Osteoblast (primary cell): ENCODE data around the gene SERPINA6. TPM values are rescaled to one million over a fixed set of nuclear protein-coding genes. Genes with fewer than 3 reads are reported as not detected.

Experiments used
- DNase-seq: peaks from one replicate; pipeline ENCODE4 v3.0.0; 2011; ENCODE audit warnings: low spot score, mixed read lengths; ENCODE audit not compliant: insufficient read length; ENCODE audit errors: missing footprints
- H2AFZ ChIP-seq: 2 replicates; pipeline ENCODE4 v1.6.0; 2011; ENCODE audit warnings: mild to moderate bottlenecking, low read length
- H3K27ac ChIP-seq: 2 replicates; pipeline ENCODE4 v1.5.1; 2011; ENCODE audit warnings: mild to moderate bottlenecking, low read depth, low read length, moderate library complexity
- H3K27me3 ChIP-seq: 2 replicates; pipeline ENCODE4 v1.6.0; 2012; ENCODE audit warnings: mild to moderate bottlenecking, control low read depth, inconsistent platforms, low read length, moderate library complexity; ENCODE audit not compliant: insufficient read depth
- H3K36me3 ChIP-seq: 2 replicates; pipeline ENCODE4 v1.5.1; 2011; ENCODE audit warnings: mild to moderate bottlenecking, low read length, control low read depth, moderate library complexity; ENCODE audit not compliant: insufficient read depth
- H3K4me1 ChIP-seq: 2 replicates; pipeline ENCODE4 v1.5.1; 2011; ENCODE audit warnings: mild to moderate bottlenecking, low read length, control low read depth, moderate library complexity; ENCODE audit not compliant: insufficient read depth
- H3K4me2 ChIP-seq: 2 replicates; pipeline ENCODE4 v1.6.0; 2011; ENCODE audit warnings: mild to moderate bottlenecking, low read length; ENCODE audit not compliant: insufficient read depth
- H3K4me3 ChIP-seq: fragments of 200-600 bp; sonication (generic); 3 replicates; pipeline ENCODE4 v1.5.1; 2012; ENCODE audit warnings: mild to moderate bottlenecking, low read length, inconsistent platforms; ENCODE audit not compliant: insufficient read depth
- H3K79me2 ChIP-seq: 2 replicates; pipeline ENCODE4 v1.6.0; 2012; ENCODE audit warnings: mild to moderate bottlenecking, low read length, control low read depth, inconsistent platforms; ENCODE audit not compliant: insufficient read depth
- H3K9me3 ChIP-seq: 2 replicates; pipeline ENCODE4 v1.5.1; 2011; ENCODE audit warnings: low read depth, low read length, control low read depth
- H4K20me1 ChIP-seq: 2 replicates; pipeline ENCODE4 v1.6.0; 2012; ENCODE audit warnings: mild to moderate bottlenecking, low read length, control low read depth; ENCODE audit not compliant: insufficient read depth
- CTCF ChIP-seq: IDR thresholded peaks from 2 replicates; pipeline ENCODE4 v1.5.1; 2011; ENCODE audit warnings: mild to moderate bottlenecking, low read depth, low read length, moderate library complexity; ENCODE audit errors: extremely low read depth
- total RNA-seq: library from RNA; depleted of rRNA; stranded (reverse); fragments of >200 nt; gene quantifications from 2 replicates; pipeline ENCODE4 v1.2.3, GENCODE V29; 2012

The SERPINA6 gene
- total RNA-seq, 1 donor: not detected

- no peak for TF ChIP-seq CTCF
- H3K4me3 ChIP-seq: no peak overlapping the region
- H3K36me3 ChIP-seq: no peaks in the 10 kb centered on the region
- H2AFZ ChIP-seq: no peak overlapping the region
- peaks cover 16% of the 10 kb centered on the region for H3K4me1 ChIP-seq
- H4K20me1 ChIP-seq: no peaks in the 10 kb centered on the region
- no peaks in the 10 kb centered on the region for H3K79me2 ChIP-seq
- no peak for DNase-seq
- H3K4me2 ChIP-seq: no peak overlapping the region
- no peaks in the 10 kb centered on the region for H3K9me3 ChIP-seq
- H3K27ac ChIP-seq: no peak overlapping the region
- H3K27me3 ChIP-seq: no peaks in the 10 kb centered on the region
These were observed 14.9 kb upstream of the SERPINA6 start for GRCh38 chr14:94338023-94338422.

- DNase-seq: no peak
- no peak overlapping the region for H2AFZ ChIP-seq
- no peaks in the 10 kb centered on the region for H3K79me2 ChIP-seq
- H3K9me3 ChIP-seq: no peaks in the 10 kb centered on the region
- TF ChIP-seq CTCF: peak; percentile 10
- no peak overlapping the region for H3K27ac ChIP-seq
- H3K27me3 ChIP-seq: no peaks in the 10 kb centered on the region
- H3K4me1 ChIP-seq: peaks cover 10% of the 10 kb centered on the region
- H3K4me3 ChIP-seq: no peak overlapping the region
- no peak overlapping the region for H3K4me2 ChIP-seq
- H4K20me1 ChIP-seq: no peaks in the 10 kb centered on the region
- H3K36me3 ChIP-seq: no peaks in the 10 kb centered on the region
These were observed 14.1 kb upstream of the SERPINA6 start for GRCh38 chr14:94337274-94337673.

- DNase-seq: no peak
These were observed 11.7 kb upstream of the SERPINA6 start for GRCh38 chr14:94334872-94335271.

GRCh38 chr14:94332587-94332986 lies 9.5 kb upstream of the SERPINA6 start:
- no peaks in the 10 kb centered on the region for H3K36me3 ChIP-seq
- H3K9me3 ChIP-seq: no peaks in the 10 kb centered on the region
- TF ChIP-seq CTCF: no peak
- no peak overlapping the region for H2AFZ ChIP-seq
- no peaks in the 10 kb centered on the region for H3K27me3 ChIP-seq
- H3K4me3 ChIP-seq: no peak overlapping the region
- DNase-seq: no peak
- no peak overlapping the region for H3K4me2 ChIP-seq
- no peaks in the 10 kb centered on the region for H3K79me2 ChIP-seq
- H4K20me1 ChIP-seq: no peaks in the 10 kb centered on the region
- H3K27ac ChIP-seq: no peak overlapping the region
- no peaks in the 10 kb centered on the region for H3K4me1 ChIP-seq

More at GRCh38 chr14:94334872-94335271, 11.7 kb upstream of the SERPINA6 start:
- no peak for TF ChIP-seq CTCF
- no peaks in the 10 kb centered on the region for H4K20me1 ChIP-seq
- no peaks in the 10 kb centered on the region for H3K36me3 ChIP-seq
- no peak overlapping the region for H3K4me2 ChIP-seq
- H3K4me3 ChIP-seq: no peak overlapping the region
- no peaks in the 10 kb centered on the region for H3K27me3 ChIP-seq
- no peak overlapping the region for H3K27ac ChIP-seq
- H3K79me2 ChIP-seq: no peaks in the 10 kb centered on the region
- H2AFZ ChIP-seq: no peak overlapping the region
- no peaks in the 10 kb centered on the region for H3K9me3 ChIP-seq
- H3K4me1 ChIP-seq: no peaks in the 10 kb centered on the region
